H1 (cell line): ENCODE measurements around the gene TMEM63C. TPM values are rescaled to one million over a fixed set of nuclear protein-coding genes. Genes with fewer than 3 reads are reported as not detected.

ENCODE experiments used
- CTCF ChIA-PET: fragments of 300-600 bp; sonication (Branson Sonifier 250); formaldehyde crosslinking; loops from one replicate; lab custom pipeline; 2021; ENCODE audit not compliant: partially characterized antibody; lab: Charles Lee
- POLR2A ChIA-PET: fragments of 300-600 bp; sonication (Branson Sonifier 250); formaldehyde crosslinking; loops from one replicate; lab custom pipeline; 2021; ENCODE audit warnings: inconsistent platforms; ENCODE audit not compliant: partially characterized antibody; lab: Charles Lee
- DNase-seq, 2 experiments: peaks; one replicate each; pipeline versions ENCODE4 v3.0.0 to v3.0.0-alpha.2; 2010 to 2022; ENCODE audit warnings: low spot score in 2 of 2, low read depth in 1 of 2, mixed read lengths in 1 of 2
- FAIRE-seq: peaks from 2 replicates; lab custom pipeline; 2011; peaks lifted over from hg19 to GRCh38; lab: Jason Lieb, UNC
- H2AFZ ChIP-seq: 2 replicates; pipeline ENCODE4 v1.8.1; 2012; ENCODE audit warnings: low read length, inconsistent platforms
- H2AK5ac ChIP-seq: 2 replicates; pipeline ENCODE4 v1.6.1; 2013; ENCODE audit warnings: low read depth, low read length
- H2BK120ac ChIP-seq: replicated peaks from 2 replicates; pipeline ENCODE3; 2013; ENCODE audit warnings: low read depth, low read length, inconsistent platforms
- H2BK12ac ChIP-seq: 2 replicates; pipeline ENCODE4 v1.6.1; 2013; ENCODE audit warnings: low read depth, low read length
- H2BK15ac ChIP-seq: 2 replicates; pipeline ENCODE4 v1.6.1; 2013; ENCODE audit warnings: low read length
- H2BK20ac ChIP-seq: 2 replicates; pipeline ENCODE4 v1.6.1; 2013; ENCODE audit warnings: low read length
- H2BK5ac ChIP-seq: 2 replicates; pipeline ENCODE4 v1.6.1; 2013; ENCODE audit warnings: low read depth, low read length
- H3K14ac ChIP-seq: 2 replicates; pipeline ENCODE4 v1.6.1; 2013; ENCODE audit warnings: inconsistent platforms; ENCODE audit not compliant: insufficient read length
- H3K18ac ChIP-seq: 2 replicates; pipeline ENCODE4 v1.6.1; 2013; ENCODE audit warnings: low read length; ENCODE audit errors: extremely low read depth
- H3K23ac ChIP-seq: 2 replicates; pipeline ENCODE4 v1.6.1; 2013; ENCODE audit warnings: inconsistent platforms; ENCODE audit not compliant: insufficient read length
- H3K23me2 ChIP-seq: 2 replicates; pipeline ENCODE4 v1.6.1; 2013; ENCODE audit warnings: low read depth, low read length
- H3K27ac ChIP-seq: 2 replicates; pipeline ENCODE4 v1.6.1; 2011; ENCODE audit warnings: low read depth, low read length, inconsistent platforms
- H3K27me3 ChIP-seq, 4 experiments: replicated peaks in 1 of 4; 1 replicate in 1 of 4; 2 replicates in 3 of 4; pipeline versions ENCODE4 v1.6.1 to v1.8.1; 2011 to 2013; ENCODE audit warnings: low read length in 3 of 4, mild to moderate bottlenecking in 3 of 4, inconsistent platforms in 2 of 4, mixed read lengths in 2 of 4, moderate library complexity in 1 of 4; ENCODE audit not compliant: control insufficient read depth in 3 of 4, insufficient read depth in 3 of 4; ENCODE audit errors: extremely low read depth in 1 of 4
- H3K36me3 ChIP-seq, 4 experiments: 2 replicates each; pipeline versions ENCODE4 v1.6.1 to v1.8.1; 2011 to 2013; ENCODE audit warnings: mild to moderate bottlenecking in 4 of 4, low read length in 3 of 4, moderate library complexity in 2 of 4, control low read depth in 1 of 4, inconsistent platforms in 1 of 4; ENCODE audit not compliant: insufficient read depth in 4 of 4, control insufficient read depth in 2 of 4
- H3K4ac ChIP-seq: replicated peaks from 2 replicates; pipeline ENCODE3; 2013; ENCODE audit warnings: low read length, low read depth, mixed read lengths, inconsistent platforms; ENCODE audit not compliant: insufficient read length
- H3K4me1 ChIP-seq, 4 experiments: replicated peaks in 1 of 4; 1 replicate in 1 of 4; 2 replicates in 3 of 4; pipeline versions ENCODE4 v1.6.1 to v1.8.1; 2011 to 2013; ENCODE audit warnings: low read length in 3 of 4, inconsistent platforms in 2 of 4, mixed read lengths in 1 of 4; ENCODE audit not compliant: insufficient read depth in 4 of 4, control insufficient read depth in 3 of 4
- H3K4me2 ChIP-seq, 2 experiments: 2 replicates each; pipeline versions ENCODE4 v1.6.1 to v1.8.1; 2011 to 2013; ENCODE audit warnings: low read depth in 2 of 2, low read length in 2 of 2, control low read depth in 1 of 2, inconsistent platforms in 1 of 2, mild to moderate bottlenecking in 1 of 2; ENCODE audit not compliant: insufficient read depth in 1 of 2
- H3K4me3 ChIP-seq, 4 experiments: fragments of 200-600, 300-600 bp in 1 of 4; sonication (generic), shearing (Covaris generic), sonication (Bioruptor Twin) in 1 of 4; 2 replicates each; pipeline versions ENCODE4 v1.5.1 to v1.8.1; 2011 to 2016; ENCODE audit warnings: low read length in 4 of 4, low read depth in 3 of 4, control low read depth in 2 of 4, inconsistent platforms in 2 of 4, mild to moderate bottlenecking in 2 of 4, mixed read lengths in 1 of 4, moderate library complexity in 1 of 4; ENCODE audit not compliant: insufficient read depth in 2 of 4; ENCODE audit errors: extremely low read depth in 1 of 4
- H3K56ac ChIP-seq: replicated peaks from 2 replicates; pipeline ENCODE3; 2013; ENCODE audit warnings: low read depth, mild to moderate bottlenecking, mixed read lengths, low read length, inconsistent platforms; ENCODE audit not compliant: insufficient read length
- H3K79me1 ChIP-seq: 2 replicates; pipeline ENCODE4 v1.6.1; 2013; ENCODE audit warnings: low read depth, low read length, control low read depth
- H3K79me2 ChIP-seq, 2 experiments: 2 replicates each; pipeline versions ENCODE4 v1.6.1 to v1.8.1; 2012 to 2013; ENCODE audit warnings: low read length in 2 of 2, mild to moderate bottlenecking in 2 of 2, inconsistent platforms in 1 of 2; ENCODE audit not compliant: insufficient read depth in 2 of 2, control insufficient read depth in 1 of 2
- H3K9ac ChIP-seq, 4 experiments: replicated peaks in 1 of 4; 1 replicate in 1 of 4; 2 replicates in 3 of 4; pipeline versions ENCODE4 v1.6.1 to v1.8.1; 2011 to 2013; ENCODE audit warnings: low read depth in 3 of 4, low read length in 3 of 4, control low read depth in 2 of 4, mild to moderate bottlenecking in 2 of 4, moderate library complexity in 2 of 4, inconsistent platforms in 1 of 4; ENCODE audit errors: extremely low read depth in 1 of 4
- H3K9me3 ChIP-seq, 2 experiments: 2 replicates each; pipeline versions ENCODE4 v1.6.1 to v1.8.1; 2012 to 2013; ENCODE audit warnings: mild to moderate bottlenecking in 2 of 2, moderate library complexity in 2 of 2, control low read depth in 1 of 2, inconsistent platforms in 1 of 2, low read depth in 1 of 2, low read length in 1 of 2, mixed read lengths in 1 of 2; ENCODE audit not compliant: insufficient read depth in 2 of 2
- H4K20me1 ChIP-seq, 2 experiments: replicated peaks in 1 of 2; 2 replicates each; pipeline versions ENCODE3 to v1.8.1; 2011 to 2013; ENCODE audit warnings: inconsistent platforms in 2 of 2, low read length in 2 of 2, mild to moderate bottlenecking in 1 of 2; ENCODE audit not compliant: insufficient read depth in 2 of 2, control insufficient read depth in 1 of 2
- H4K5ac ChIP-seq: 2 replicates; pipeline ENCODE4 v1.6.1; 2013; ENCODE audit warnings: low read length, low read depth, mixed read lengths, inconsistent platforms; ENCODE audit not compliant: insufficient read length
- H4K8ac ChIP-seq: 2 replicates; pipeline ENCODE4 v1.8.0; 2013; ENCODE audit warnings: mild to moderate bottlenecking, moderate library complexity, low read length, inconsistent platforms; ENCODE audit not compliant: insufficient read depth; ENCODE audit errors: extremely low read depth
- H4K91ac ChIP-seq: replicated peaks from 2 replicates; pipeline ENCODE3; 2013; ENCODE audit warnings: low read length, mixed read lengths, inconsistent platforms; ENCODE audit not compliant: insufficient read length
- WGBS, 2 experiments: shearing (Covaris generic) in 1 of 2; methylation state at CpG; one replicate each; pipeline versions ENCODE4 v1.1.6 to v1.1.7; 2013 to 2015; ENCODE audit warnings: low lambda C conversion rate in 2 of 2, mixed read lengths in 2 of 2, inconsistent platforms in 1 of 2, low coverage in 1 of 2, missing lambda C conversion rate in 1 of 2; ENCODE audit not compliant: insufficient replicate concordance in 2 of 2, insufficient coverage in 1 of 2, insufficient read length in 1 of 2; ENCODE audit errors: extremely low coverage in 1 of 2, missing lambda C conversion rate in 1 of 2; 5-methylcytosine and 5-hydroxymethylcytosine counted together
- polyA plus RNA-seq, 7 experiments: library from polyadenylated mRNA; depleted of rRNA in 3 of 7; stranded (reverse) in 5 of 7; unstranded in 2 of 7; fragments of >200 nt in 5 of 7; fragments of 200-250 nt in 2 of 7; gene quantifications; 1 replicate in 5 of 7; 2 replicates in 1 of 7; 4 replicates in 1 of 7; pipeline versions ENCODE4 v1.2.1 to v1.2.3, GENCODE V29; 2011 to 2013; ENCODE audit warnings: missing spikeins in 2 of 7, mixed read lengths in 2 of 7
- total RNA-seq: library from RNA; stranded (reverse); fragmentation: NEBNext Ultra II Directional; extraction: Animal tissue kit (Norgen Biotek cat#: 25700); gene quantifications from 2 replicates; pipeline ENCODE4 v1.2.1, GENCODE V29; 2021

TMEM63C gene
- total and polyA plus RNA-seq, 2 of the 8 experiments (the other 6 are each of a cell fraction or from before 2014, with no cell fraction given) = 3.0 to 7.6 TPM

- FAIRE-seq (peak; percentile 13), DNase-seq (no peak)
- peak overlapping the region; percentile 10 for H3K4ac ChIP-seq
- peak overlapping the region; percentile 76 for H3K18ac ChIP-seq
- peaks cover 12 to 51% (median 28%) of the 10 kb centered on the region in 4 experiments for H3K4me1 ChIP-seq
- no peak overlapping the region; the same call in 1 of the 2 replicates for H2BK12ac ChIP-seq
- no peak overlapping the region for H2AK5ac ChIP-seq
- H3K4me2 ChIP-seq = peak overlapping the region; percentile 100
- peak overlapping the region; percentile 25 for H4K91ac ChIP-seq
- peaks cover 0 to 4% (median 2%) of the 10 kb centered on the region in 4 experiments; a peak in 3 of 7 replicates for H3K27me3 ChIP-seq
- H3K23ac ChIP-seq = no peak overlapping the region
- CTCF ChIA-PET = interaction anchor here (0.6 to 52.5 kb wide), 25 partner anchors 9 to 270 kb away, joined by 3 to 1490 read pairs (median 5); partner anchors contain the start of genes CIPC and TMEM63C
- H2AFZ ChIP-seq = no peak overlapping the region
- H2BK120ac ChIP-seq = peak overlapping the region; percentile 31
- peak overlapping the region; percentile 27 for H3K56ac ChIP-seq
- H3K14ac ChIP-seq = no peak overlapping the region
- H4K5ac ChIP-seq = no peak overlapping the region
- H3K79me1 ChIP-seq = no peaks in the 10 kb centered on the region
- H3K79me2 ChIP-seq = peaks cover 0 to 8% of the 10 kb centered on the region in 2 experiments; a peak in 1 of 4 replicates
- H2BK15ac ChIP-seq = no peak overlapping the region
- H3K23me2 ChIP-seq = peaks cover 20% of the 10 kb centered on the region
- H3K36me3 ChIP-seq = peaks cover 0 to 3% (median 0%) of the 10 kb centered on the region in 4 experiments; a peak in 2 of 8 replicates
- H2BK5ac ChIP-seq = peak overlapping the region; percentile 18; the same call in 1 of the 2 replicates
- H3K9ac ChIP-seq = no peak overlapping the region; a peak in 2 of 7 replicates
- peak overlapping the region; percentile 4 to 79 (median 78); a peak in 6 of 8 replicates for H3K4me3 ChIP-seq
- POLR2A ChIA-PET = interaction anchor here (0.8 to 2.0 kb wide), 6 partner anchors 8 to 178 kb away, joined by 3 to 9 read pairs (median 4); partner anchors contain the start of genes GSTZ1, POMT2 and TMEM63C
- no peak overlapping the region; the same call in 1 of the 2 replicates for H3K27ac ChIP-seq
- no peak overlapping the region for H2BK20ac ChIP-seq
- H4K20me1 ChIP-seq = peaks cover 3% of the 10 kb centered on the region in 2 experiments
- WGBS, 2 experiments = 0% methylated on average over 4 of the region's 4 CpGs; no CpG with 5 or more reads in 1 of the 2 experiments
- H3K9me3 ChIP-seq = no peaks in the 10 kb centered on the region
- H4K8ac ChIP-seq = no peak overlapping the region
Observed at GRCh38 chr14:77143071-77143470, 38.5 kb upstream of the TMEM63C start.
